Measurements from ENCODE around the gene HNRNPUL1. TPM values are rescaled to one million over a fixed set of nuclear protein-coding genes. Genes with fewer than 3 reads are reported as not detected.
"Not testable (repeated sequence)": the region's sequence is repeated elsewhere in the genome, so short reads cannot be mapped to it uniquely, and the experiment has no call there.

Gene HNRNPUL1
- total RNA-seq, 4 donors from 2014 or later, result 130 to 196 (median 152) TPM

- DNase-seq (ENCODE audit: low spot score in 2 of 2), result peak; percentile 72 to 92
- intact Hi-C loops (cut with DNase I; ENCODE audit: low total_unique reads), result no loop called here
- no peak overlapping the region for H3K4me3 ChIP-seq (ENCODE audit: low read depth, poor library complexity, severe bottlenecking)
- TF ChIP-seq CTCF (IDR thresholded peaks at IDR 0.05) (no peak), POLR2A (IDR thresholded peaks at IDR 0.05) (no peak)
- 47 to 53% methylated on average over 28 to 29 of the region's 29 CpGs for WGBS, 2 donors
These were observed 38.7 kb upstream of the HNRNPUL1 start for GRCh38 chr19:41225238-41226052.

- H3K4me3 ChIP-seq (ENCODE audit: low read depth, poor library complexity, severe bottlenecking), result peak overlapping the region; percentile 18
- peak in 1 of 2 donors; percentile 93 for DNase-seq (ENCODE audit: low spot score in 2 of 2)
- TF ChIP-seq POLR2A (IDR thresholded peaks at IDR 0.05) (no peak), CTCF (IDR thresholded peaks at IDR 0.05) (no peak)
- intact Hi-C loops (cut with DNase I; ENCODE audit: low total_unique reads), result no loop called here
- 5 to 10% methylated on average over 34 to 52 of the region's 67 CpGs for WGBS, 2 donors
These were observed 37.9 kb upstream of the HNRNPUL1 start for GRCh38 chr19:41226053-41226873.

- no peak overlapping the region for H3K4me3 ChIP-seq (ENCODE audit: low read depth, poor library complexity, severe bottlenecking)
- WGBS, 2 donors, result 61% methylated on average over 9 of the region's 9 CpGs
- peak in 1 of 2 donors; percentile 57 for DNase-seq (ENCODE audit: low spot score in 2 of 2)
- intact Hi-C loops (cut with DNase I; ENCODE audit: low total_unique reads), result no loop called here
- TF ChIP-seq POLR2A (IDR thresholded peaks at IDR 0.05) (no peak), CTCF (IDR thresholded peaks at IDR 0.05) (no peak)
These were observed 37.2 kb upstream of the HNRNPUL1 start for GRCh38 chr19:41226874-41227390.

GRCh38 chr19:41228486-41228885 lies 35.7 kb upstream of the HNRNPUL1 start:
- H3K4me3 ChIP-seq (ENCODE audit: low read depth, poor library complexity, severe bottlenecking), result no peak overlapping the region
- intact Hi-C loops (cut with DNase I; ENCODE audit: low total_unique reads), result no loop called here
- TF ChIP-seq CTCF (IDR thresholded peaks at IDR 0.05) (no peak), POLR2A (IDR thresholded peaks at IDR 0.05) (no peak)
- DNase-seq (ENCODE audit: low spot score in 2 of 2), result no peak
- 64 to 97% methylated on average over 3 of the region's 3 CpGs for WGBS, 2 donors

- not testable (repeated sequence) for H3K4me3 ChIP-seq (ENCODE audit: low read depth, poor library complexity, severe bottlenecking)
These were observed 34.8 kb upstream of the HNRNPUL1 start for GRCh38 chr19:41229338-41229737.

More at GRCh38 chr19:41229338-41229737, 34.8 kb upstream of the HNRNPUL1 start:
- intact Hi-C loops (cut with DNase I; ENCODE audit: low total_unique reads); DNase-seq (ENCODE audit: low spot score in 2 of 2): not testable (repeated sequence)
- WGBS, 2 donors, result 78 to 79% methylated on average over 5 of the region's 5 CpGs
